T47D (cell line): ENCODE measurements around the gene HADH.
"Not testable (repeated sequence)": the region's sequence is repeated elsewhere in the genome, so short reads cannot be mapped to it uniquely, and the experiment has no call there.

ENCODE experiments used
- DNase-seq, 2 experiments: peaks; one replicate each; pipeline versions ENCODE4 v3.0.0 to v3.0.0-alpha.2; 2011 to 2012; ENCODE audit warnings: low read depth in 1 of 2, low spot score in 1 of 2
- JUND ChIP-seq: IDR thresholded peaks from 2 replicates; pipeline ENCODE4 v1.6.1; 2012; ENCODE audit warnings: low read depth
- in situ Hi-C: cut with HindIII; loops from 2 replicates; pipeline ENCODE4 v1.10.0; 2016; ENCODE audit warnings: low sequenced_read_pairs, low pct_unique_long_range_greater_than_20kb

The HADH gene

DNA sequence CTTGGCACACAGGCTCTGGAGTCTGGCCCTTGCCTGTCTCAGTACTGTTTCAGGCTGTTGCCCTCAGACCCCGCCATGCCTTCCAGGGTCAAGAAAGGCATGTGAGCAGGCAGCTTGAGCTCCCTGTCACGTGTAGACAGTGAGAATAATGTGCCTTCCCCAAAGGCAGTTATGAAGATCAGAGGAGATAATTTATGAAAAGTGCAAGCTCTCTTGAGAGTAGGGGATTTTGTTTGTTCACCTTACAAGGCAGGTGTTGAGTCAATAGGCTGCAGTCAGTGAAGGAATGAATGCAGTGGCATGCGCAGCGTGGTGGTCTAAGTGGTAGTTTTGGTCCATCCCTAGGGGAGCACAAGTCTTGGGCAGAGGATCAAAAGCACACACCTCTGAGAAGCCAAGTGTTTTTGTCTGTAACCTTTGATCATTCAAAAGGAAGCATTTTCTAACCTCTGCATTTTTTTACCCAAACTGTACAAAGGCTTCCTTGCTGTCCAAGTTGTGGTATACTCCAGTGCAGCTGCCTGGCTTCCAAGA lies 14.4 kb downstream of the HADH start:
- TF ChIP-seq JUND: no peak
- in situ Hi-C loops: no loop called here
- no peak for DNase-seq

DNA sequence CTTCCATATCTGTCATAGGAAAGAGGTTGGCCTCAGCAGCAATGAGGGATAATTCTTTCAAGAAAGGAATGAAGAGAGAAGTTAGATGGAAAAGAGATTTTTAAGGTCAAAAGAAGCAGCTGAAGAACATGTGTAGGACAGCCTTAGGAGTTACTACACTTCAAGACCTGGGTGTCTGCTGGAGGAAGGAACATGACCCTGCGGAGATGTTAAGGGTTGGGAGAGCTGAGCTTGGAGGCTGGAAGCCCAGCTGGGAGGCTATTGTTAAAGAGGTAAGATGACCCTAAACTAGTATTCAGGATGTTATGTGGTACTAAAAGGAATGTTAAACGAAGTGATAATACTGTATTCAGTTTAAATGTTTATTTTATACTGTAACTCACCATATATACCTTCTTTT lies 15.0 kb downstream of the HADH start:
- TF ChIP-seq JUND: no peak
- in situ Hi-C loops: no loop called here
- no peak for DNase-seq

DNA sequence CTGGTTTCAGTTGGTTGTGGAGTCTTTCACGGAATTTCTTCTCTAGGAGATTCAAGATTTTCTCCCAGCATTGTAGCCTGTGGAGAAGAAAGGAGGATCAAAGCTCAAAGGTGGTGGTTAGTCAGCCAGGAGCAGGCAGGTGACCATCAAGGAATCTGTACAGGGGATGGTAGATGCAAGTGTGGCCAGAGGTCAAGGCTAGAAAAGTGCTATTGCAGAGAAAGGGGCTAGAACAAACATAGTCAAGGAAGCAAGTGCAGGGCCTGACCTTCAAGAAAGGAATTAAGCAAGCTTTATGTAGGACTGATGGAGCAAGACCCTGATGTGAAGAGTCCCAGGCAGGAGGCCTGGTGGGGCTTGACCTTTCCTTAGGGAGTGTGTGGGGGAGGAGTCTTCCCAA lies 16.1 kb downstream of the HADH start:
- no peak for DNase-seq
- no peak for TF ChIP-seq JUND
- in situ Hi-C loops: no loop called here

DNA sequence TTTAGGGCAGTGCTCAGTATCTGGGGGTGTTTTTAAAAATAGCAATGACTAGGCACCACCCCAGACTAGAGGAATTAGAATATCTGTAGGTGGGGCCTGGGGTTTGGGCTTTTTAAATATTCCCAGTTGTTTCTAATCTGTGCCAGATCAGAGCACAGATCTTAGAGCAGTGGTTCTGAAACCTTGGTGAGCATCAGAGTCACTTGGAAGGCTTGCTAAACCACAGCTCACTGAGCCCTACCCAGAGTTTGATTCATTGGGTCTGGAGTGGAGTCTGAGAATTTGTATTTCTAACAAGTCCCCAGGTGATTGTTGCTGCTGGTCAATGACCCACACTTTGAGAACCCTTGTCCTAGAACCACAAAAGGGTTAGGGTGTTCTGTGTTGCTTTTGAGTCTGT lies 16.7 kb downstream of the HADH start:
- TF ChIP-seq JUND: no peak
- in situ Hi-C loops: no loop called here
- DNase-seq: no peak

DNA sequence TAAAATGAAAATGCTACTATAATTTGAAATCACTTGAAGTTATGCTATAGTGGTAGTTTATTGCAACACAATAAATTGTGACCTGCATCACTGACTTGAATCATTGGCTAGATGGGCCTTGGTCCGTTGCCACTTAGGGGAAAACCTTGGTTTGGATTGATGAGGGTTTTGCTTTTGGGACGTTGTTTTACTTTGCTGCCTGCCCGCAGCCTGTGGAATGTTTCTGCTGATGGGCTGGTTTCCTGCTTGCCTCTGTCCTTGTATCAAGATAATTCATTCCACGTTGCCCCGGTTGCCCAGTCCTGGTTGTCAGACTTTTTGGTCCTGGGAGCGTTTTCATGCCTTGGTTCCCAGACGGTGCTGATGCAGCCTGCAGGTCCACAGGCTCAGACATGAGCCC lies 18.3 kb downstream of the HADH start:
- in situ Hi-C loops: no loop called here
- TF ChIP-seq JUND: no peak

DNA sequence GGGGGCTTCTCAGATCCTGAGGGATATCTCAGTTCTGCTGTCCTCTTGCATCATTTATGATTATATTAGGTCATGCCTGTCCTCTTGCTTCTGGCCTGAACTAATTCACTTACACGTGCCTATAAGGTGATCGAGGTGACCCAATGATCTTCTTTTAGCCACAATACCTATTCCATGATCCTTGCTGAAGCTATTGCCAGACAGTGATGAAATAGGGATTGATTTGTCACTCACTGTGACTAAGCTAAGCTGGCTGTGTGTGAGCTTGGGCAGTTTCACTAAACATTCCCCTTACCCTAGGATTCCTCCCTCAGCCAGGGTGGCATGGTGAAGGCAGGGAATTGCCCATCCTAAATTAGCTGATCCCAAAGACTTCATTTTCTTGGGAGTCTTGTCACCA lies 19.0 kb downstream of the HADH start:
- in situ Hi-C loops: no loop called here
- no peak for TF ChIP-seq JUND
- no peak for DNase-seq

More for the DNA sequence above, 18.3 kb downstream of the HADH start:
- no peak for DNase-seq

DNA sequence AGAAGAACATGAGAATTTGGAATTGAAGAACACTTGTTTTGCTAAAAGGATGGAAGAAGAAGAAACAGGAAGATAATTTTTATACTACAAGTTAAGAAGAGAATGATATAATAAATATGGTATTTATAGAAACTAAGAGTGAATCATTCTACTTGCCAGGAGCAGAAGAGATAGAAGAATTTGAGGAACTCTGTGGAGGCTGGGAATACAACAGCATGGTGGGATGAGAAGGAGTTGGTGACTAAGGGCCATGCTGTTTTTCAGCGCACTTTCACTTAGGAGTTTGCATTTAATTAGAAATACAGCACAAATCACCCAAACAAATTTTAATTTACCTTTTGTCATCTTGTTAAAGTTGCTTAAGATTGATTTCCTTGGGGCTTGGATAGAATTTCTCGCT lies 20.5 kb downstream of the HADH start:
- in situ Hi-C loops: no loop called here
- DNase-seq: no peak
- TF ChIP-seq JUND: no peak

DNA sequence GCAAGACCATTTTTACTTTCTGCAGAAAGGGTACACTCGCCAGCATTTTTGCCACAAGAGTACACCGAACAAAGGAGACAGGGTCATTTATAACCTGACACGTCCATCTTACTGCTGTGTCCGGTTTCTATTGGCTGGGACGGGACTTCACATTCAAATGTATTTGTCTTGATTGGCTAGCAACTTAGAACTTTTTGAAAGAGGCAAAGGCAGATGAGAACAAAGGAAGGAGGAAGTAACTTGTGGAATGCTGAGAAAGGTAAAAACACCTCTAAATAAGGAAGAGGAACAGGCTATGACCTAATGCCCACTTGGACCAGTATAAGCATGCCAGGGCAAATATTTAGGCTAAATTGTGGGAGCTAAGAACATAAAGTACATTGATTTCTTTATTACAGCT lies 22.7 kb downstream of the HADH start:
- DNase-seq: peak in 1 of 2 experiments; percentile 4
- in situ Hi-C loops: not testable (repeated sequence)

DNA sequence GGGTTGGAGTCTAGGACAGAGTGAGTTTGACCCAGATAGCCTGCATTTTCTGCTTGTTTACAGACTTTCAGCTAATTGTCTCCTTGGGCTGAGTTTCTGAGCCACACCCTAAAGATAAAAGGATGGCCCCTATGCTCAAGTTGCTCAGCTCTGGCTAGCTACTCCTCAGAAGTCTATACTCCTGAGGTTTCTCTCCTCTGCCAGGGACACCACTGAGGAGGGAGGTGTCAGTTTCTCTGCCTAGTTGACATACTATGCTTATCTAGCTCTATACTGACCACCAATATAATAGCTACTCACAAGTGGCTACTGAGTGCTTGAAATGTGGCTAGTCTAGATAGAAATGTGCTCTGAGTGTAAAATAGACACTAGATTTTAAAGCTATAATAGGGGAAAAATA lies 23.6 kb downstream of the HADH start:
- TF ChIP-seq JUND: no peak

DNA sequence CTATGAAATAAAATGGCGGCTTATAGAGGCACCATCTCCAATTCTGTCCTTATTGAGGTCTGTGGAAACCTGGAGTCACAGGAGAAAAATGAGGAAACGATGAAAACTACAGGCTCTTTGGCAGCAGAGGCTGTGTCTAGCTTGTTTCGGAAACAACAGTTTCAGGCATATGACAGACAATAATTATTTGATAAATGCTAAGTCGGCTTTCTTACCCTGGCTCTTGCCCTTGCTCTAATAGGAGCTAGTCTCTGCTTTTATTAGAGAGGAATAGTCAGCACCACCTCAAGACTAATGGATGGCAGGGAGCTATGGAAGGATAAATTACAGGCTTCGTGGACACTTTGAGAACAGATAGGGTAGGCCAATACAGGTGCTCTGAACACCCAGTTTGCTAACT lies 24.3 kb downstream of the HADH start:
- TF ChIP-seq JUND: no peak
- no peak for DNase-seq
- in situ Hi-C loops: no loop called here

More for the DNA sequence above, 23.6 kb downstream of the HADH start:
- in situ Hi-C loops: no loop called here
- no peak for DNase-seq

DNA sequence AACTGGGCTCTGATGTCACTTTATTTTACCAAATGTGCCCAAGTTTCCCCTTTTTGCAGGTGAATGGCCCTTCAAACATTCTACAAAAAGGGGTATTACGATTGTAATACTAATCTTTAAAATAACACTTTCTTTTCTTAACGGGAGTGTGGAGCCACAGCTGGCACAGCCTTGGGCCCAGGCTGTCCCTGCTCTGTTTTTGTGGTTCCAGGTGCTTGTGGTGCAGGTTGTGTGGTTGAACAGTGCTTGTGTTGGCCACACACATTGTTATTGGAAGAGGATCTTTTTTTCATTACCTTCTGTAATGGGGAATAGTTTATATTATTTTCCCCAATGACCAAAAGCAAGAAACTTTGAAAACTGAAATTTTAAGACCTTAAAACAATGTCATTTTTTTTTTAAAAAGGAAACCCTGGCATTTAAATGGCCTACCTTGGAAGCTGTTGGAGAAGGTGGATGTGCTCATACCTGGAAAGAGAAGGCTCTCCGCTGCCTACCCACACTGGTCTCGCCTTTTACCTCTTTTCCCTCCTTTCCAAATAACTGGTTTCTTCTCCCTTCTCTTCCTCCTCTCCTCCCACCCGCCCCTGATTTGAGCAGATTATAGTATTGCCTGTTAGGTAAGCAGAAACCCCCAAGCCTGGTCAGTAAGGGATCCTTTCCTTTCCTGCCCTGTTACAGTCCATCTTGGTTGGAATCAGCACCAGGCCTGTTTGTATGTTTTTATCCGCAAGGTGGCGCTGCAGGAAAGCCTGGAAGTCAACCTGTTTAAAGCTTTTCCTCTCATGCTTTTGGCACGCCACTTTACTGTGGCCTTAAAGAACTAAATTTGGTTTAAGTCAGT lies 28.6 kb downstream of the HADH start:
- DNase-seq: peak; percentile 35 to 77
- in situ Hi-C loops: no loop called here
- TF ChIP-seq JUND: no peak

DNA sequence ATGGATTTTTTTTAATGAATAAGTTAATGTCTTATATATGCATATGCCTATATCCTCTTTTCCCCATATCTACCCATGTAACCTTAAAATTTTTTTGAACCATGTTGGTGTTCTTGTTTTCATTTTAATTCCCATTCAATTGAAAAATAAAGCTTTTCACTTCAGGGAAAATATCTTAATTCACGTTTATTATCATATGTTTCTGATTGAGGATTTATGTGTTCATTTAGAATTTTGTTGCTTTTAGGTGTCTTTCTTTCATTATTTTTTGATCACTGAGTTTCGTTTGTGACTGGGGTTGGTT lies 29.1 kb downstream of the HADH start:
- in situ Hi-C loops: no loop called here
- no peak for TF ChIP-seq JUND

DNA sequence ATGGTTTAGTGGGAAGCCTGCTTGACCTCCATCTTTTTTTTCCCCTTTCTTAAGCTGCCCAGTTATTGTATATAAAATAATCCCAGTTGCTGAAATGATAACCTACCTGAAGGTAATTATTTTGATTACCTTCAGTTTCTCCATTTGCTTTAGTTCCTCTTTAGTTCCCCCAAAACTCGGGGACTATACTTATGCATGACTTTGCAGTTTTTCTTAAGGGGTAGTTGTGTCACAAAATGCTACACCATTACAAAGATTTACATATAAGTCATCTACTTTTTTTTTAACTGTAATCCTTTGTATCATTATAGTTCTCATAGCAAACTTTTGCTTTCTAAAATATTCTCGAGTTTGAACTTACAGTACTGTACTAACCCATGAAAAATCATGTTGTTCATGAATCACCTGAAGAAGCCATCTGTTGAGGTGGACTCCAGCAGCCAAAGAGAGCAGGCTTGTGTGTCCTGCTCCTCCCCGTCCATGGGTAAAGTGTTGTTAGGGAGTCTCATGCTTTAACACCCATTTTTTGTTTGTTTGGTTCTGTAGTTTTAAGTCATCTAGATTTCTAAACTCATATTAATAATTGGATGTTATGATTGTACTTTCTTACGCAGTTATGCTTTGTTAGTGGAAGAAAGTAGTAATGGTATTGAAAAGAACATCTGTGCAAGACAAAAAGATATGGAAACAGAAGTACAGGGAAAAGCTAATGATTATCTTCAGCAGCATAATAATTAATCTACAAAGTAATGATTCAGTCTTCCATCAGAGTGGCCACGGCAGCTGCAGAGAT lies 34.6 kb downstream of the HADH start:
- DNase-seq: no peak
- TF ChIP-seq JUND: no peak
- in situ Hi-C loops: no loop called here

More for the DNA sequence above, 29.1 kb downstream of the HADH start:
- DNase-seq: no peak

DNA sequence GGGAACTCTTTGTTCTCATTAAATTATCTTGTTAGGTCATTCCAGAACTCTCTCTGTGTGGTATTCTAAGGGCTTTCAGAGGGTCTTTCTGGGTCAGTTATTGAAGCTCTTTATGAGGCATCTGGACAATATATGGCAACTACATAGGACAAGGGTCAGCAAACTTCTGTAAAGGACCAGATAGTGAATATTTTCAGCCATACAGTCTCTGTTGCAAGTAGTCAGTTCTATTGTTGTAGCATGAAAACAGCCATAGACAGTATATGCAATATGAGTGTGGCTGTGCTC lies 35.1 kb downstream of the HADH start:
- no peak for TF ChIP-seq JUND
- in situ Hi-C loops: no loop called here

More for the DNA sequence above, 35.1 kb downstream of the HADH start:
- DNase-seq: no peak
